ENCODE measurements around the gene SULT4A1. TPM values are rescaled to one million over a fixed set of nuclear protein-coding genes. Genes with fewer than 3 reads are reported as not detected.

The SULT4A1 gene
- total RNA-seq, 1 experiment from 2014 or later = 0.15 TPM

GRCh38 chr22:43853328-43853931, 8.9 kb downstream of the SULT4A1 start:
- Histone ChIP-seq H3K9me3 (ENCODE audit: low read depth, low read length, poor library complexity, severe bottlenecking) (no peaks in the 10 kb centered on the region), H3K36me3 (ENCODE audit: insufficient read depth, low read length, poor library complexity, severe bottlenecking) (no peaks in the 10 kb centered on the region), H3K4me1 (ENCODE audit: insufficient read depth, low read length, poor library complexity, severe bottlenecking) (no peaks in the 10 kb centered on the region), H3K27me3 (replicated peaks; ENCODE audit: insufficient read depth, low read depth, low read length, poor library complexity) (peaks cover 30% of the 10 kb centered on the region), H3K4me3 (ENCODE audit: low read depth, low read length, poor library complexity, severe bottlenecking) (no peak overlapping the region), H3K27ac (ENCODE audit: low read depth, low read length, poor library complexity, severe bottlenecking) (no peak overlapping the region)
- intact Hi-C loops (cut with micrococcal nuclease; ENCODE audit: unreplicated experiment) = no loop called here
- POLR2A ChIA-PET (ENCODE audit: low non-redundant PET) = no interaction called here
- CTCF ChIA-PET = no interaction called here
- BruUV-seq (replicated peaks) = no TSS peak
- DNase-seq (ENCODE audit: low spot score) = no peak
- no peak for TF ChIP-seq CTCF (conservative IDR thresholded peaks at IDR 0.05; ENCODE audit: low read depth, low read length)
- TF ChIP-seq EZH2 (IDR thresholded peaks at IDR 0.05; ENCODE audit: borderline replicate concordance, low read depth, low read length, poor library complexity, severe bottlenecking) = no peak

- TF ChIP-seq CTCF (conservative IDR thresholded peaks at IDR 0.05; ENCODE audit: low read depth, low read length) (no peak), EZH2 (IDR thresholded peaks at IDR 0.05; ENCODE audit: borderline replicate concordance, low read depth, low read length, poor library complexity, severe bottlenecking) (no peak)
- H3K27me3 ChIP-seq (replicated peaks; ENCODE audit: insufficient read depth, low read depth, low read length, poor library complexity) = peaks cover 30% of the 10 kb centered on the region
- no peak overlapping the region for H3K27ac ChIP-seq (ENCODE audit: low read depth, low read length, poor library complexity, severe bottlenecking)
- H3K9me3 ChIP-seq (ENCODE audit: low read depth, low read length, poor library complexity, severe bottlenecking) = no peaks in the 10 kb centered on the region
- no peak for DNase-seq (ENCODE audit: low spot score)
- no TSS peak for BruUV-seq (replicated peaks)
- no peaks in the 10 kb centered on the region for H3K4me1 ChIP-seq (ENCODE audit: insufficient read depth, low read length, poor library complexity, severe bottlenecking)
- CTCF ChIA-PET = interaction anchor here (0.6 kb wide), 1 partner anchor 1083 kb away, joined by 3 read pairs; no protein-coding TSS in a partner anchor
- intact Hi-C loops (cut with micrococcal nuclease; ENCODE audit: unreplicated experiment) = no loop called here
- no peaks in the 10 kb centered on the region for H3K36me3 ChIP-seq (ENCODE audit: insufficient read depth, low read length, poor library complexity, severe bottlenecking)
- POLR2A ChIA-PET (ENCODE audit: low non-redundant PET) = interaction anchor here (0.6 kb wide), 1 partner anchor 307 kb away, joined by 3 read pairs; no protein-coding TSS in a partner anchor
- no peak overlapping the region for H3K4me3 ChIP-seq (ENCODE audit: low read depth, low read length, poor library complexity, severe bottlenecking)
Measured at GRCh38 chr22:43852573-43853327, 9.6 kb downstream of the SULT4A1 start.

GRCh38 chr22:43851979-43852307, 10.4 kb downstream of the SULT4A1 start:
- Histone ChIP-seq H3K4me1 (ENCODE audit: insufficient read depth, low read length, poor library complexity, severe bottlenecking) (no peaks in the 10 kb centered on the region), H3K27me3 (replicated peaks; ENCODE audit: insufficient read depth, low read depth, low read length, poor library complexity) (peaks cover 30% of the 10 kb centered on the region), H3K27ac (ENCODE audit: low read depth, low read length, poor library complexity, severe bottlenecking) (no peak overlapping the region), H3K36me3 (ENCODE audit: insufficient read depth, low read length, poor library complexity, severe bottlenecking) (no peaks in the 10 kb centered on the region), H3K4me3 (ENCODE audit: low read depth, low read length, poor library complexity, severe bottlenecking) (no peak overlapping the region), H3K9me3 (ENCODE audit: low read depth, low read length, poor library complexity, severe bottlenecking) (no peaks in the 10 kb centered on the region)
- no peak for DNase-seq (ENCODE audit: low spot score)
- intact Hi-C loops (cut with micrococcal nuclease; ENCODE audit: unreplicated experiment) = no loop called here
- ChIA-PET CTCF (no interaction called here), POLR2A (ENCODE audit: low non-redundant PET) (interaction anchor here (0.6 kb wide), 1 partner anchor 307 kb away, joined by 3 read pairs; no protein-coding TSS in a partner anchor)
- no peak for TF ChIP-seq CTCF (conservative IDR thresholded peaks at IDR 0.05; ENCODE audit: low read depth, low read length)
- no peak for TF ChIP-seq EZH2 (IDR thresholded peaks at IDR 0.05; ENCODE audit: borderline replicate concordance, low read depth, low read length, poor library complexity, severe bottlenecking)
- no TSS peak for BruUV-seq (replicated peaks)
